ENCODE data around the gene RHOU. TPM values are rescaled to one million over a fixed set of nuclear protein-coding genes. Genes with fewer than 3 reads are reported as not detected.
A peak's percentile ranks its signal among the peaks of the same experiment; 100 is the strongest.
"Not testable (repeated sequence)": the region's sequence is repeated elsewhere in the genome, so short reads cannot be mapped to it uniquely, and the experiment has no call there.

Gene RHOU
- total RNA-seq, 1 experiment from 2014 or later: 2.1 TPM

GRCh38 chr1:228756457-228756856 is 21.2 kb downstream of the RHOU start:
- DNase-seq (ENCODE audit: low spot score): no peak

GRCh38 chr1:228758447-228758846 is 23.2 kb downstream of the RHOU start:
- DNase-seq (ENCODE audit: low spot score): no peak

- no peak for DNase-seq (ENCODE audit: low spot score)
These were observed 25.7 kb downstream of the RHOU start for GRCh38 chr1:228760979-228761378.

- no peak for DNase-seq (ENCODE audit: low spot score)
These were observed 28.3 kb downstream of the RHOU start for GRCh38 chr1:228763561-228763960.

- DNase-seq (ENCODE audit: low spot score): no peak
These were observed 30.1 kb downstream of the RHOU start for GRCh38 chr1:228765168-228765946.

- DNase-seq (ENCODE audit: low spot score): no peak
These were observed 31.5 kb downstream of the RHOU start for GRCh38 chr1:228766788-228767187.

- no peak for DNase-seq (ENCODE audit: low spot score)
These were observed 32.5 kb downstream of the RHOU start for GRCh38 chr1:228767636-228768354.

GRCh38 chr1:228768355-228769000 is 33.2 kb downstream of the RHOU start:
- DNase-seq (ENCODE audit: low spot score): no peak

GRCh38 chr1:228770779-228771223 is 35.5 kb downstream of the RHOU start:
- no peak for DNase-seq (ENCODE audit: low spot score)

- DNase-seq (ENCODE audit: low spot score): no peak
These were observed 37.4 kb downstream of the RHOU start for GRCh38 chr1:228772516-228773212.

- DNase-seq (ENCODE audit: low spot score): not testable (repeated sequence)
These were observed 40.7 kb downstream of the RHOU start for GRCh38 chr1:228775946-228776345.

- no peak for DNase-seq (ENCODE audit: low spot score)
These were observed 41.2 kb downstream of the RHOU start for GRCh38 chr1:228776449-228776848.

- DNase-seq (ENCODE audit: low spot score): no peak
These were observed 42.0 kb downstream of the RHOU start for GRCh38 chr1:228777236-228777635.

GRCh38 chr1:228778026-228778425 is 42.7 kb downstream of the RHOU start:
- DNase-seq (ENCODE audit: low spot score): no peak

- no peak for DNase-seq (ENCODE audit: low spot score)
These were observed 43.2 kb downstream of the RHOU start for GRCh38 chr1:228778466-228778865.

GRCh38 chr1:228778961-228779360 is 43.7 kb downstream of the RHOU start:
- DNase-seq (ENCODE audit: low spot score): no peak

- peak; percentile 43 for DNase-seq (ENCODE audit: low spot score)
These were observed 46.0 kb downstream of the RHOU start for GRCh38 chr1:228781161-228781808.

- DNase-seq (ENCODE audit: low spot score): no peak
These were observed 46.8 kb downstream of the RHOU start for GRCh38 chr1:228781809-228782661.

- peak; percentile 22 for DNase-seq (ENCODE audit: low spot score)
These were observed 47.6 kb downstream of the RHOU start for GRCh38 chr1:228782662-228783417.
